Measurements from ENCODE around the gene METTL15. TPM values are rescaled to one million over a fixed set of nuclear protein-coding genes. Genes with fewer than 3 reads are reported as not detected.

Gene METTL15
- total and polyA plus RNA-seq, 8 donors = 9.6 to 21.2 (median 19.0) TPM

DNA sequence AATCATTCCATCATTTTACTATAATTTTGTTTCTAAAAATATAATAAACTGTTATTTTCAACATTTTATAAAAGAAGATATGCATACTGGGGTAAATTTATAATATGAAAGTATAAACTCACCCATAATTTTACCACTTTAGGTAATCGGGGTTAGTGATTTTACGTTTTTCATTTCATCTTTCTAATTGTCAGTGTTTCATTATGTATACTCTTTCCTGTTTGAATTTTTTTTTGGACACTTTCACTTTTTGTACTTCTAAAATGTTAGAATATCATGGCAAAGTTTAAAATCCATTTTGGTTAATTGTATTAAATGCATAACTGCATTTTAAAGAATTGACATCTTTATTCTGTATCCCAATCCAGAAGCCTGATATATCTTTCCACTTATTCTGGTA lies 115.8 kb downstream of the METTL15 start:
- H3K4me3 ChIP-seq = no peak overlapping the region
- no peak for DNase-seq
- no peaks in the 10 kb centered on the region for H3K9me3 ChIP-seq
- no peaks in the 10 kb centered on the region for H3K36me3 ChIP-seq
- TF ChIP-seq, protein P1, sequence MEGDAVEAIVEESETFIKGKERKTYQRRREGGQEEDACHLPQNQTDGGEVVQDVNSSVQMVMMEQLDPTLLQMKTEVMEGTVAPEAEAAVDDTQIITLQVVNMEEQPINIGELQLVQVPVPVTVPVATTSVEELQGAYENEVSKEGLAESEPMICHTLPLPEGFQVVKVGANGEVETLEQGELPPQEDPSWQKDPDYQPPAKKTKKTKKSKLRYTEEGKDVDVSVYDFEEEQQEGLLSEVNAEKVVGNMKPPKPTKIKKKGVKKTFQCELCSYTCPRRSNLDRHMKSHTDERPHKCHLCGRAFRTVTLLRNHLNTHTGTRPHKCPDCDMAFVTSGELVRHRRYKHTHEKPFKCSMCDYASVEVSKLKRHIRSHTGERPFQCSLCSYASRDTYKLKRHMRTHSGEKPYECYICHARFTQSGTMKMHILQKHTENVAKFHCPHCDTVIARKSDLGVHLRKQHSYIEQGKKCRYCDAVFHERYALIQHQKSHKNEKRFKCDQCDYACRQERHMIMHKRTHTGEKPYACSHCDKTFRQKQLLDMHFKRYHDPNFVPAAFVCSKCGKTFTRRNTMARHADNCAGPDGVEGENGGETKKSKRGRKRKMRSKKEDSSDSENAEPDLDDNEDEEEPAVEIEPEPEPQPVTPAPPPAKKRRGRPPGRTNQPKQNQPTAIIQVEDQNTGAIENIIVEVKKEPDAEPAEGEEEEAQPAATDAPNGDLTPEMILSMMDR (IDR thresholded peaks at IDR 0.05) = no peak
- no peaks in the 10 kb centered on the region for H3K4me1 ChIP-seq
- intact Hi-C loops (cut with DNase I) = no loop called here
- ATAC-seq = no peak
- H3K27me3 ChIP-seq = no peaks in the 10 kb centered on the region
- H3K27ac ChIP-seq = no peak overlapping the region

DNA sequence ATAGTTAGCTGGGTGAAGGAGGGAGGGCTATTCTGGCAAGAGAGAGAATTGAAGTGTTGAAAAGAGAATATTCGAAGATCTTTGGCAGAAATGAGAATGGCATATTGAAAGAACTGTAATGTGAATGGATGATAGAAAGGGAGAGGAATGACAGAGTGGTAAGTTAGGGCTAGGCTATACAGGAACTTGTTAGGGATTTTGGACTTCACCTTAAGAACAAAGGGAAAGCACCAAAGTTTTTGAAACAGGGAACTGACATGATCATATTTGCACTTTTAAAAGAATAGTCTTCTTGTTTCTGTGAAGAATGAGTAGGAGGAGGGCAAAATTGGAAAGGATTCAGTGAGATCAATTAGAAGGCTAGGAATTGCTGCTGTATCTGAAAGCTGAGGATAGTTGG lies 119.3 kb downstream of the METTL15 start:
- no peak for ATAC-seq
- H3K4me1 ChIP-seq = no peaks in the 10 kb centered on the region
- no peaks in the 10 kb centered on the region for H3K36me3 ChIP-seq
- no peaks in the 10 kb centered on the region for H3K27me3 ChIP-seq
- intact Hi-C loops (cut with DNase I) = no loop called here
- DNase-seq = no peak
- H3K9me3 ChIP-seq = no peaks in the 10 kb centered on the region
- H3K27ac ChIP-seq = no peak overlapping the region
- TF ChIP-seq, protein P1 (IDR thresholded peaks at IDR 0.05) = no peak
- H3K4me3 ChIP-seq = no peak overlapping the region

DNA sequence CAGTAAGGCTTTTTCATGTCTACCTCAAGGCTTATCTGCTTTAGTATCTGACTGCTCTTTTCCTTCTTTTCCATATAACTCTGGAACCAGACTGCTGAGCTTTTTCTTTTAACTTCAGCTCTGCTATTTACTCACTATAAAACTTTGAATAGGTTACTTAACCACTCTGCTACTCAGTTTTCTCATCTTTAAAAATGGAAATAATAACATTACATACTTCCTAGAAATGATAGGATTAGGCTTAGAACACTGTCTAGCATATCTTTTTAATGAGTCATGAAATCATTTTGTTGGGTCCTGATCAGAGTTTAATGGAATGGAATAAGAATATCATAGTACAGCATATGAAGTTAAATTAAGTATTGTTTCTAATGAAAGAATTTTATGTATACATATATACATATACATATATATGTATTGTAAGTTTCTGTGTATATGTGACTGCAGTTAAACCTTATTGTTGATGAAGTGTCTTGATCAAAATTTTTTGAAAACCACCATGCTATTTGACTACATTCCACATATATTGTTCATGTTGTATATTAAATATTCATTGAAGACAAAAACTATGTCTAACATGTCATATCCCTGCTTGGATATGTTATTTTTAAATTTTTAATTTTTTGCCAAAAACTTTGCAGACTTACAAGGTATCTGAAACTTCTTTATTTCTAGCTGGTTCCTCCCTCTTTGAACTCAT lies 120.2 kb downstream of the METTL15 start:
- Histone ChIP-seq H3K36me3 (no peaks in the 10 kb centered on the region), H3K27me3 (no peaks in the 10 kb centered on the region), H3K9me3 (no peaks in the 10 kb centered on the region), H3K4me3 (no peak overlapping the region), H3K4me1 (no peaks in the 10 kb centered on the region), H3K27ac (no peak overlapping the region)
- intact Hi-C loops (cut with DNase I) = no loop called here
- TF ChIP-seq, protein P1 (IDR thresholded peaks at IDR 0.05) = no peak
- DNase-seq (no peak), ATAC-seq (no peak)

DNA sequence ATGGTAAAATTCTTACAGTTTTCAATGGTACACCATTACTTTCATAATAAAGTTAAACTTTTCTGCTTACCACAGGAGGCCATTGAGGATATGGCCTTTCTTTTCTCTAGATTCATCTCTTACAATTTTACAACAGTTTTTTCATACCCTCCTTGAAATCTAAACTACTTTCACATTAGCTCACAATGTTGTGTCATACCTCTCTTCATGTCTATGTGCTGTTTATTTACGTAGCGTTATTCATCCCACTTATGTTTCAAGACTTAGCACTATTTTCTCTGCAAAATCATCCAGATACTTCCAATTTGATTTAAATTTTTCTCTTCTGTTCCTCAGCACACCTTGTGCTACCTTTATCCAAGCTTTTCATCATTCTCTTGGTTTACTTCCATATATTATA lies 123.3 kb downstream of the METTL15 start:
- H3K27me3 ChIP-seq = no peaks in the 10 kb centered on the region
- no peak overlapping the region for H3K27ac ChIP-seq
- TF ChIP-seq, protein P1 (IDR thresholded peaks at IDR 0.05) = no peak
- intact Hi-C loops (cut with DNase I) = no loop called here
- peaks cover 0 to 3% of the 10 kb centered on the region in 2 donors for H3K9me3 ChIP-seq
- no peaks in the 10 kb centered on the region for H3K36me3 ChIP-seq
- no peak overlapping the region for H3K4me3 ChIP-seq
- no peak for DNase-seq
- H3K4me1 ChIP-seq = no peaks in the 10 kb centered on the region
- no peak for ATAC-seq

DNA sequence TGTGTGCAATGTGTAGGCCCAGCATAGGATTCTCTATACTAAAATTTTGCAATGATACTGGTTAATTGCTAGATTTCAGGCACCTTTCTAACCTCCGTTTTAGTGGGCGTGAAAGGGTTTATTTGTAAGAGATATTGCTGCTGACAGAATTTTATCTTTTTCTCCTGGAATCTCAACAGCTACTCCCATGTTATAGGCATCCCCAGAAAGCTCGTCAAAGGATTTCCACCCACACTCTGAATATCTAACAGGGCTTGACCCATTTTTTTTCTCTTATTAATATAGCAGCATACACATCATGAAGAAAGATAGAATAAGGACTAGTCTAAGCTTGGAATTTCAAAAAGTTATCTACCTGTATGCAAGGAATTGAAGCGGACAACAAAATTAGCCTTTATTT lies 124.5 kb downstream of the METTL15 start:
- peaks cover 0 to 6% of the 10 kb centered on the region in 2 donors for H3K9me3 ChIP-seq
- H3K27me3 ChIP-seq = no peaks in the 10 kb centered on the region
- no peak for ATAC-seq
- intact Hi-C loops (cut with DNase I) = no loop called here
- no peak overlapping the region for H3K4me3 ChIP-seq
- DNase-seq = no peak
- H3K4me1 ChIP-seq = no peaks in the 10 kb centered on the region
- TF ChIP-seq, protein P1 (IDR thresholded peaks at IDR 0.05) = no peak
- H3K36me3 ChIP-seq = no peaks in the 10 kb centered on the region
- H3K27ac ChIP-seq = no peak overlapping the region
